ENCODE data around the gene ABCC6.

ABCC6 gene

DNA sequence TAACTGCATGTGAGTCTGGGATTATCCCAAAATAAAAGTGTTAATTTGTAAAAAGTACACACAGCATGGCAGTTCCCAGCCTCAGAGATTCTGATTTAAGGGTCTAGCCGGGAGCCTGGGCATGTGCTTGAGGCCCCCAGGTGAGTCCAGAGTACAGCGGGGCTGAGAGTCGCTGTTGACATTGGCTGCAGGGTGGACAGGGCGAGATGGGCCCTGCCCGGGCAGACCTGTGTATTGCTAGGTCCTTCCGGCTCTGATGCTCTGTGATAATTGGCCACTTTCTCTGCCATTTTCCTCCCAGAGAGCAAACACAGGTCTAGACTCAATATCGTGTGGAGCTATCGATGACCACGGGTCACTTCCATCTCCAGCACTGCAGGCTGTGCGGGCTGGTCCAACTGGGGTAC is 73.6 kb downstream of the ABCC6 start:
- TF ChIP-seq, protein P1, sequence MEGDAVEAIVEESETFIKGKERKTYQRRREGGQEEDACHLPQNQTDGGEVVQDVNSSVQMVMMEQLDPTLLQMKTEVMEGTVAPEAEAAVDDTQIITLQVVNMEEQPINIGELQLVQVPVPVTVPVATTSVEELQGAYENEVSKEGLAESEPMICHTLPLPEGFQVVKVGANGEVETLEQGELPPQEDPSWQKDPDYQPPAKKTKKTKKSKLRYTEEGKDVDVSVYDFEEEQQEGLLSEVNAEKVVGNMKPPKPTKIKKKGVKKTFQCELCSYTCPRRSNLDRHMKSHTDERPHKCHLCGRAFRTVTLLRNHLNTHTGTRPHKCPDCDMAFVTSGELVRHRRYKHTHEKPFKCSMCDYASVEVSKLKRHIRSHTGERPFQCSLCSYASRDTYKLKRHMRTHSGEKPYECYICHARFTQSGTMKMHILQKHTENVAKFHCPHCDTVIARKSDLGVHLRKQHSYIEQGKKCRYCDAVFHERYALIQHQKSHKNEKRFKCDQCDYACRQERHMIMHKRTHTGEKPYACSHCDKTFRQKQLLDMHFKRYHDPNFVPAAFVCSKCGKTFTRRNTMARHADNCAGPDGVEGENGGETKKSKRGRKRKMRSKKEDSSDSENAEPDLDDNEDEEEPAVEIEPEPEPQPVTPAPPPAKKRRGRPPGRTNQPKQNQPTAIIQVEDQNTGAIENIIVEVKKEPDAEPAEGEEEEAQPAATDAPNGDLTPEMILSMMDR (IDR thresholded peaks at IDR 0.05) = no peak

DNA sequence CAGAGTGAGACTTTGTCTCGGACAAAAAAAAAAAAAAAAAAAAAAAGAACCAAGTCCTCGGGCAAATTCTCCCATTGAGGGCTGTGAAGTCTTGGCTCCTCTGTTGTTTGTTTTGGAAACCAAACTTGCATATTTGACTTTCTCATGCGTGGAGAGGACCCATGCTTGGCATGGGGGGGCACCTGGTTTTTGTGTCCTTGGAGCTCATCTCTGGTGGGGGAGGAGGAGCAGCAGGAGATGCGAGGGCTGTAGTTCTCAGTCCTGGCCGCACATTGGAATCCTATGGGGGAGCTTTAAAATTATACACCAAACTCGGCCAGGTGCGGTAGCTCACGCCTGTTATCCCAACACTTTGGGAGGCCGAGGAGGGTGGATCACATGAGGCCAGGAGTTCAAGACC is 74.5 kb downstream of the ABCC6 start:
- TF ChIP-seq, protein P1 (IDR thresholded peaks at IDR 0.05) = no peak

DNA sequence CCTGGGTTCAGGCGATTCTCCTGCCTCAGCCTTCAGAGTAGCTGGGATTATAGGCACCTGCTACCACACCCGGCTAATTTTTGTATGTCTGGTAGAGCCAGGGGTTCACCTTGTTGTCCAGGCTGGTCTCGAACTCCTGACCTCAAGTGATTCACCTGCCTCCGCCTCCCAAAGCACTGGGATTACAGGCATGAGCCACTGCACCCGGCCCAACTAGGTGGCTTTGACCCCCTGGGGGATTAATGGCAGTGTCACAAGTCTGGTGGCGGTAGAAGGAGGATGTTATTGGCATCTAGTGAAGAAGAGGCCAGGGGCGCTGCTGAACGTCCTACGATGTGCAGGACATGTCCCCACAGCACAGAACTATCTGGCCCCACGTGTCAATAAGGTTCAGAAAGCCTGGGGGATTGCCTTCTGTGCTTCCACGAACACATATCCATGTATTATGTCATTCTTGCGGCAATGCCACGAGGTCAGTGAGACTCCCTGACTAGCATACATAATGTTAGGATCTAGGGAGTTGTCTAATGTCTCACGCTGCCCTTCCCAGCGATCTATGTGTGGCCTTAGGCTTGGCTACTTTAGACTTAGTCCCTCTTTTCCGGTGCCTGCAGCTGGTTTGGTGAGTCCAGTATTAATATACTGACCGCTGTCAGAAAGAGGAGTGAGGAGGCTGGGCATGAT is 75.8 kb downstream of the ABCC6 start:
- TF ChIP-seq, protein P1 (IDR thresholded peaks at IDR 0.05) = no peak

DNA sequence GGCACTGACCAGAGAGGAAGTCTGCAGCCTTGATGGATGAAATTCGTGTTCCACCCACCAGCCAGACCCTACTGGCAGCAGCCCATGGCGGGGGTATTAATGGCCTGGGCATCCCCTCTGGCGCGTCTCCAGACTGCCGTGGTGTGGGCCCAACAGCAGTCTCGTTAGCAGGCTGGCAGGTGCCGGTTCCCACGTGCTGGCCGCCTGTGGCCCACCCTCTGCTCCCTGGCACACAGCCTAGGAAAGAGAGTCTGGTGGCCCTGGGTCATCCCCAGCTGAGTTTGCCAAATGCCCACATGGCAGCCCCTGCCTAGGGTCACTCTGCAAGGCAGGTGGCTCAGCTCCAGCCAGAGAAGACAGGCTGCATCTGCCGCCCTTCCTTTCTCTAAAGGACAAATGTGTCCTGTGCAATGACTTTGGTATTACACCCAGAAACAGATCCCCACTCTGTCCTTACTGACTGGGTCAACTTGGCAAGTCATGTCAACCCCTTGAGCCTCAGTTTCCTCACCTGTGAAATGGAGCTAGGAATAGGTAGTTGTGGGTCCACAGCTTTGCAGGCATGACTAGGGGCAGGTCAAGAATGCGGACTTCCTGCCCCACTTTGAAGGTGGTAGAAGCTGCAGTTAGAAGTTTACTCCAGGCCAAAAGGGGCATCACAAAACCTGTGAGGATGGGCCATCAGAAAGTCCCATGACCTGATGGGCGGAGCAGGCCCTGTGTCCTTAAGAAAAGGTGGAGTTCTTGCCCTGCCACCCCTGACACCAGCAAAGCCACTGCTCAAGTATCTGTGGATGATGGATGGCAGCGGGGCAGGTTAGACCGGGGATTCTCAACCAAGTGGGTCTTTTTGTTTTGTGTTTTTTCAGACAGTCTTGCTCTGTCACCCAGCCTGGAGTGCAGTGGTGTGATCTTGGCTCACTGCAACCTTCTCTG is 76.6 kb downstream of the ABCC6 start:
- TF ChIP-seq, protein P1 (IDR thresholded peaks at IDR 0.05) = no peak

DNA sequence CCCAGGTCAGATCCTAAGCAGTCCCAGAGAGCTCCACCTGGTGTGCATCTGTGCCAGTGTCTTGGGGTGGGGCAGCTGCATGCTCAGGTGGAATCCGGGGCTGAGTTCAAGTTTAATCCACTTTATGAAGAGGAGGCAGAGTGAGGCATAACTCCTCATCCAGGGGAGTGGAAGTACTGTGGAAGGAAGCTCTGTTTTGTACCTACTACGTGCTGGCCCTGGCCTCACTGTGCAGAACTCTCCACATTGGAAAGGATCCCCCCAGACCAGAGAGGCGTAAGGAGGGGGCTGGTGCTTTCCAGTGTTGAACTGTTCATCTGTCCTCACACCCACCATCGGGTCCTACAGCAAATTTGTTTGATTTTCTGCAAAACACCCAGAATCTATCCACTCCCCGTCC is 78.0 kb downstream of the ABCC6 start:
- TF ChIP-seq, protein P1 (IDR thresholded peaks at IDR 0.05) = no peak

DNA sequence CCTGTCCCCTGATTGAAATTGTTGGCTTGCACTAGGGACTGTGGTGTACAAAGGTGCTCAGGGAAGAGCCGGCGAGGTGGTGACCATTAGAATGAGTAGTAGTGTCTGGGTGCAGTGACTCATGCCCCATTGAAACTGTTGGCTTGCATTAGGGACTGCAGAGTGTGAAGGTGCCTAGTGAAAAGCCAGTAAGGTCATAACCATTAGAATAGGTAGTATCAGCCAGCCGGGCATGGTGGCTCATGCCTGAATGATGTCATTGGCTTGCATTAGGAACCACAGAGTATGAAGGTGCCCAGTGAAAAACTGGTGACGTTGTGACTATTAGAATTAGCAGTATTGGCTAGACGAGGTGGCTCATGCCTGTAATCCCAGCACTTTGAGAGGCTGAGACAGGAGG is 78.9 kb downstream of the ABCC6 start:
- TF ChIP-seq, protein P1 (IDR thresholded peaks at IDR 0.05) = no peak

DNA sequence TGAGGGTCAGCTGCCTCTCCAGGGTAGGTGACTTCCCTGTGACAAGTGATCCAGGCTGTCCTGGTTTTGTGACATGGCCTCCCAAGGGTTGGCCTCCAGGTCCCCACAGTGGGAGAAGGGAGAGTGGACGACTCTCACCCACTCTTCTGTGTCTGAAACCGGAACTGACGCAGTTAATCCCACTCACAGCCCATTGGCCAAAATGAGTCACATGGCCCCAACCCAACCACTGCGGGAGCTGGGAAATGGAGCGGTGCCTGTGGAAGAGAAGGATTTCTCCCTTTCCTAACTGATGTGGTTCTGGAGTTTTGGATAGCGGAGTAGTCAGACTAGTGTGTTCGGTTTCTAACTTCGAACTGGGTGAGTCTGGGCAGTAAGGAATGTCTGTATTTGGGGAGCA is 79.4 kb downstream of the ABCC6 start:
- TF ChIP-seq, protein P1 (IDR thresholded peaks at IDR 0.05) = no peak

Measured in LNCAP (cell line).